Diencephalon (tissue), 1 donor: ENCODE data around the gene FYN. TPM values are rescaled to one million over a fixed set of nuclear protein-coding genes. Genes with fewer than 3 reads are reported as not detected.

Experiments
- total RNA-seq: library from RNA; depleted of rRNA; stranded (reverse); fragments of >200 nt; gene quantifications from one replicate; pipeline ENCODE4 v1.2.3, GENCODE V29; 2014

FYN gene
- 350 TPM for total RNA-seq

GRCh38 chr6:111873178-111874024 is at the start of gene FYN:
Gene FYN, minus strand, starts transcription at chr6:111873452. Its CDS starts 153,401 bp downstream, at chr6:111720051.

Other genes starting within 250 kb of the FYN start
- not detected for gene CCN6, start 180.7 kb upstream of the FYN start, total RNA-seq
- gene TUBE1, start 214.0 kb upstream of the FYN start, total RNA-seq = 45.2 TPM
- 32.5 TPM for gene FAM229B, start 214.1 kb upstream of the FYN start, total RNA-seq